Loucy (cell line): ENCODE data around the gene MOB3B.

Experiments used
- EZH2phosphoT487 ChIP-seq: fragments of 200-600 bp; IDR thresholded peaks from 2 replicates; pipeline ENCODE4 v1.6.1; 2018; ENCODE audit warnings: antibody characterized with exemption, mild to moderate bottlenecking, moderate library complexity, borderline replicate concordance
- TF ChIP-seq, protein P1 (sequence below): fragments of 200-600 bp; sonication (generic); conservative IDR thresholded peaks from 2 replicates; pipeline ENCODE4 v1.5.1; 2014; ENCODE audit warnings: mild to moderate bottlenecking, antibody characterized with exemption, low read length

DNA sequence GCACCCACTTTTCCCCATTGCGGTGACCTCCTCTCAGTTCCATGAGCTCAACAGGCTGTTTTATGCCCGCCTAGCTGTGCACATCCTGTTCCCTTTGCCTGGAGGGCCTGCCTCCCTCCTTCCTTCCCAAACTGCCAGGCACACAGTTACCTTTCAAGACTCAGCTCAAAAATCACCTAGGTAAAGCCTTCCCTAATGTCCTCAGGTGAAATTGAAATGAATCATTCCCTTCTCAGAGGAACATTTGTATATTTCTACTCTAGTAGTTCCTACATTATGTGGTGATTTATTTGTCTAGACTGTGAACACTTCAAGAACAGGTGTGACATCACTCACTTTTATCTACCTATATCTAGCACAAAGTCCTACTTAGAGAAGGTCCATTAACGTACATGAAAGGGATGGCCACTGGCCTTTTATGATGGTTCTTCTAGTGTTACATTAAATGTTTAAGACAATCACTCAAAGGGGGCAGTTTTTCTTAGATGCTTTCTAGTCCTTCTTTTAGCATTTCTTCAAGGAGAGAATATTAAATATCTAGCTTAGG is 129.2 kb downstream of the MOB3B start:
- TF ChIP-seq, protein P1, sequence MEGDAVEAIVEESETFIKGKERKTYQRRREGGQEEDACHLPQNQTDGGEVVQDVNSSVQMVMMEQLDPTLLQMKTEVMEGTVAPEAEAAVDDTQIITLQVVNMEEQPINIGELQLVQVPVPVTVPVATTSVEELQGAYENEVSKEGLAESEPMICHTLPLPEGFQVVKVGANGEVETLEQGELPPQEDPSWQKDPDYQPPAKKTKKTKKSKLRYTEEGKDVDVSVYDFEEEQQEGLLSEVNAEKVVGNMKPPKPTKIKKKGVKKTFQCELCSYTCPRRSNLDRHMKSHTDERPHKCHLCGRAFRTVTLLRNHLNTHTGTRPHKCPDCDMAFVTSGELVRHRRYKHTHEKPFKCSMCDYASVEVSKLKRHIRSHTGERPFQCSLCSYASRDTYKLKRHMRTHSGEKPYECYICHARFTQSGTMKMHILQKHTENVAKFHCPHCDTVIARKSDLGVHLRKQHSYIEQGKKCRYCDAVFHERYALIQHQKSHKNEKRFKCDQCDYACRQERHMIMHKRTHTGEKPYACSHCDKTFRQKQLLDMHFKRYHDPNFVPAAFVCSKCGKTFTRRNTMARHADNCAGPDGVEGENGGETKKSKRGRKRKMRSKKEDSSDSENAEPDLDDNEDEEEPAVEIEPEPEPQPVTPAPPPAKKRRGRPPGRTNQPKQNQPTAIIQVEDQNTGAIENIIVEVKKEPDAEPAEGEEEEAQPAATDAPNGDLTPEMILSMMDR, result no peak
- TF ChIP-seq EZH2phosphoT487, result no peak
